Peyer's patch (tissue), 4 donors: ENCODE measurements around the gene MOK.

Source experiments
- CTCF ChIP-seq, 6 experiments: fragments of 450-650 bp in 4 of 6; fragments of 200-600 bp in 2 of 6; sonication (generic) in 1 of 6; IDR thresholded peaks; one replicate each; pipeline ENCODE4 v1.5.1; 2017 to 2019; ENCODE audit warnings: antibody characterized with exemption in 6 of 6, mild to moderate bottlenecking in 3 of 6, moderate library complexity in 1 of 6
- POLR2A ChIP-seq, 2 donors: fragments of 450-650 bp; IDR thresholded peaks; one replicate each; pipeline ENCODE4 v1.5.1; 2017; ENCODE audit warnings: antibody characterized with exemption in 2 of 2, mild to moderate bottlenecking in 2 of 2, moderate library complexity in 2 of 2

- no peak for TF ChIP-seq CTCF (IDR thresholded peaks at IDR 0.05)
- no peak for TF ChIP-seq POLR2A (IDR thresholded peaks at IDR 0.05)
These were observed at the start of gene MOK for GRCh38 chr14:102304611-102305506.
